A204.1 (cell line): ENCODE data around the gene RTN4.
"Not testable (repeated sequence)": the region's sequence is repeated elsewhere in the genome, so short reads cannot be mapped to it uniquely, and the experiment has no call there.

Experiments used
- FAIRE-seq: peaks from 2 replicates; lab custom pipeline; 2012; peaks lifted over from hg19 to GRCh38; lab: Jason Lieb, UNC

RTN4 gene, protein sequence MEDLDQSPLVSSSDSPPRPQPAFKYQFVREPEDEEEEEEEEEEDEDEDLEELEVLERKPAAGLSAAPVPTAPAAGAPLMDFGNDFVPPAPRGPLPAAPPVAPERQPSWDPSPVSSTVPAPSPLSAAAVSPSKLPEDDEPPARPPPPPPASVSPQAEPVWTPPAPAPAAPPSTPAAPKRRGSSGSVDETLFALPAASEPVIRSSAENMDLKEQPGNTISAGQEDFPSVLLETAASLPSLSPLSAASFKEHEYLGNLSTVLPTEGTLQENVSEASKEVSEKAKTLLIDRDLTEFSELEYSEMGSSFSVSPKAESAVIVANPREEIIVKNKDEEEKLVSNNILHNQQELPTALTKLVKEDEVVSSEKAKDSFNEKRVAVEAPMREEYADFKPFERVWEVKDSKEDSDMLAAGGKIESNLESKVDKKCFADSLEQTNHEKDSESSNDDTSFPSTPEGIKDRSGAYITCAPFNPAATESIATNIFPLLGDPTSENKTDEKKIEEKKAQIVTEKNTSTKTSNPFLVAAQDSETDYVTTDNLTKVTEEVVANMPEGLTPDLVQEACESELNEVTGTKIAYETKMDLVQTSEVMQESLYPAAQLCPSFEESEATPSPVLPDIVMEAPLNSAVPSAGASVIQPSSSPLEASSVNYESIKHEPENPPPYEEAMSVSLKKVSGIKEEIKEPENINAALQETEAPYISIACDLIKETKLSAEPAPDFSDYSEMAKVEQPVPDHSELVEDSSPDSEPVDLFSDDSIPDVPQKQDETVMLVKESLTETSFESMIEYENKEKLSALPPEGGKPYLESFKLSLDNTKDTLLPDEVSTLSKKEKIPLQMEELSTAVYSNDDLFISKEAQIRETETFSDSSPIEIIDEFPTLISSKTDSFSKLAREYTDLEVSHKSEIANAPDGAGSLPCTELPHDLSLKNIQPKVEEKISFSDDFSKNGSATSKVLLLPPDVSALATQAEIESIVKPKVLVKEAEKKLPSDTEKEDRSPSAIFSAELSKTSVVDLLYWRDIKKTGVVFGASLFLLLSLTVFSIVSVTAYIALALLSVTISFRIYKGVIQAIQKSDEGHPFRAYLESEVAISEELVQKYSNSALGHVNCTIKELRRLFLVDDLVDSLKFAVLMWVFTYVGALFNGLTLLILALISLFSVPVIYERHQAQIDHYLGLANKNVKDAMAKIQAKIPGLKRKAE

DNA sequence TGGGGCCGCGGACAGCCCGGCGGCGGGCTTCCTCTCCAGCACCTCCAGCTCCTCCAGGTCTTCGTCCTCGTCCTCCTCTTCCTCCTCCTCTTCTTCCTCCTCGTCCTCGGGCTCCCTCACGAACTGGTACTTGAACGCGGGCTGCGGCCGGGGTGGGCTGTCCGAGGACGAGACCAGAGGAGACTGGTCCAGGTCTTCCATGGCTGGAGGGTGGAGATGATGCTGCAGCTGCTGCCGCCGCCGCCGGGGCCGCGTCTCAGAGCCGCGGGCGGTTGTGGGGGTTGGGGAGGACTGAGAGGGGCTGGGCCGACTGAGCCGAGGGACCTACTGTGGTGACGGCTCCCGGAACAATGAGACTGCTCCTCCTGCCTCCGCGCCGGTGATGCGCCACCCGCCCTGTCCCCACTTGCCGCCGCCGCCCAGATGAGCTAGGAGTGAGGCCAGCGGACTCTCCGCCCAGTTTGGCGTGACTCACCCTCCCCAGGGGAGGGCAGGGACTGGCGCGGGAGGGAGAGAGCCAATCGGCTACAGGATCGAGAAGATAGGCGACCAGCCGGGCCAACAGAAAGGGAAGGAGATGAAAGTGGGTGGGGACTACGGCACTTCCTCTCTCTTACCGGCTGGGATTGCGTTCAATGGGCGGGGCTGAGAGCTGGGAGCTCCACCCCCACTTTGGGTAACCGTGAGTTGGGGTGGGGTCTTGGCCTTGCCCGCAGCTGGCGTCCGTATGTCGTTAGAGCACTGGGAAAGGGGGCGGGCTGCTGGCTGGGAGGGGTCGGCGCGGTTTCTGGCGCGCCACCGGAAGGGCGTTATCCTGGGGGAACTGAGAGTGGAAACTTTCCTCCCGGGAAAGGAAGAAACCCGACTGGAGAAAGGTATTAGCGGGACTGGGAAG lies at the start of gene RTN4:
Gene RTN4, minus strand, starts transcription at position 352 of the 895 bp plus-strand sequence. Its CDS starts 151 bp downstream, at position 201.
- FAIRE-seq = peak; percentile 97

DNA sequence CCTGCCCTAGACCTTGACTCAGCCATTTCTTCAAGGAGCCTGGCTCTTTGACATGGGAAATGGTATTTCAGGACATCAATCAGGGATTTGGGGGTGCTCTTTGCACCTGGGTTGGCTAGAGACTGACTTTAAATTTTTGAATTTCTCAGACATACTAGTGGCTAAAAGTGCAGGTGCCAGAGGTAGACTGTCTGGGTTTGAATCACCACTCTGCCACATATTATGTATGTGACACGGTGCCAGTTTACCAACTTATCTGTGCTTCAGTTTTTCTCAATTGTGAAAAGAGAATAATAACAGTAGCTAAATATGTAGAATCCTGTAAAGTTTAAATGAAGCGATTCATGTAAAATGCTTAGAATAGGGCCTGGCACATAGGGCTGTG lies 49.2 kb upstream of the RTN4 start:
- FAIRE-seq = no peak

DNA sequence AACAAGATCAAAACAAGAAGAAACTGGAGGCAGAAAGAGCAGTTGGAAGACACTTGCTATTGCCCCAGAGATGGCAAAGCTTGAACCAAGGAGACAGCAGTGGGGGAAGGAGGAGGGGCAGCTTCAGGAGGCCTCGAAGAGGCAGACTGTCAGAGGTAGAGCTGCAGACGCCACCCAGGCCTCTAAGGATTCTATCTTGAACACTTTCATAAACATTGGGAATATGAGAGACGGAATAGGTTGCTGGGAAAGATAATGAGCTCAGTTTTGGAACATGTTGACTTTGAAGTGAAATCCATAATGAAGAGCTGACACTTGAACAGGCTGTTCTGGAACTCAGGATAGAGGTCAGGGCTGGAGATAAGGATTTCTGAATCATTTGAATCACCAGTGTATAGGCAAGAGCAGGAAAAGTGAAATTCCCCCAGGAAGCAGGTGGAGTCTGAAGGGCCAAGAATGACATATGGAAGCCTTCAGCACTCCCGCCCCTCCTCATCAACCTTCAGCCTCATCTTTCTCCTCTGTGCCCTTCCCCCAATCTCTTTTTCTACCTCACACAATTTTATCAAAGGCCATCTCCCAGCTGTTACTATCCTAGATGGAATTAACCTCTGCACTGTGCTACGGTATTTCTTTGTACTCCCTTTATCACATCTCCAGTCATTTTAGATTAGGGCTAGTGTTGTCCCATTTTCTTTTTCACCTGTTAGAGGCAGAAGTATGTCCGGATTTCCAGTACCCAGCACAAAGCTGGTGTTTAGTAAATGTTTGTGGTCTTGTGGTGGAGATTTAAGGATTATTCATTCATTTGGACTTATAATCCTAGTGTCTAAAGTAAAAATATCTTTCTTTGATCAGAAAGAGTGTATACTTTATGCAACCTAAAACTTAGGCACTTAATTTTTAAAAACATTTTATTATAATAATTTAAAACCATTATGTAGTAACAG lies 47.5 kb upstream of the RTN4 start:
- FAIRE-seq = no peak

DNA sequence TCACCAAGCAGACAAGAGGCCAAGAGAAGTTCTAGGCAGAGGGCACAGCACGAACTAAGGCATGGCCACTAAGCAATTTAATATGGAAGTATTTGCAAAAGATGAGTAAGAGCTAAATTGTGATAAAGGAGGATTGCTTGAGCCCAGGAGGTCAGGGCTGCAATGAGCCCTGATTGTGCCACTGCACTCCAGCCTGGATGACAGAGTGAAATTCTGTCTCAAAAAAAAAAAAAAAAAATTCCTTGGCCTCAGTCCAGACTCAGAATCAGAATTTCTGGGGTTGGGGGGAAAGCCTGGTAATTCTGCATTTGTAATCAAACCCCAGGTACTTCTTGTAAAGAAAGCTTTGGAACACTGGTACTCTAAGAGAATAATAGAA lies 46.8 kb upstream of the RTN4 start:
- FAIRE-seq = no peak

DNA sequence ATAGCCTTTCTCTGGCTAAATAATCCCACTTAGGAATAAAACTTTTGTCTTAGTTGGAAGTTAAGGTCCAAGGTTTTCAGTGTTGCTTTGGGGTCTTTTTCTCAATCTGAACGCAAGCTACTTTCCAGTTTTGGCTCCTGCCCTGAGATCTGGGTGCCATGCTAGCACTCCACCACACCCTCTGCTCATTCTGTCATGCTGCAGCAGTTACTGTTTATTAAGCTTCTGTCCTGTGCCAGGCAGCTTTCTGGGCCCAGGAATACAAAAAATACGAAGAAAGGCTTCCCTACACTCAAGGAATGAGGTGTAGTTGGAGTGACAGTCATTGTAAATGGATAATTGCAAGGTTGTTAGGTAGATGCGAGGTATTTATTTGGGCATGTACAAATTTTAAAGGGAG lies 46.3 kb upstream of the RTN4 start:
- no peak for FAIRE-seq

DNA sequence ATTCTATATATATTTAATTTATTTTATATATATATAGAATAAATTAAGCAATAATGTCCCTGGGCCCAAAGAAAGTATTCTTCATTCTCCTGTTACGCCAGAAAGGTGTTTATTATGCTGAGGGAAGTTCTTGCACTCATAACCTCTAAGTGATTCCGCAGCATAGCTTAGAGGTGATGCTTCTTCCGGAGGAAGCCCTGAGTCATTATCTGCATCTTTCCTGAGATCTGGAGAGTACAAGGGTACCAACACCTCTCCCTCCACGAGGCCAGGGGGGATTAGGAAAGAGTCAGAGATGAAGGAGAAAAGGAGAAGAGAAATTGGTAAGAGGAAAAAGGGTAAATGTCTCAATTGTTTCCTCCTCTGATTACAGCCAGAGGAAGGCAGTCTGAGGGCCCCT lies 43.1 kb upstream of the RTN4 start:
- no peak for FAIRE-seq

DNA sequence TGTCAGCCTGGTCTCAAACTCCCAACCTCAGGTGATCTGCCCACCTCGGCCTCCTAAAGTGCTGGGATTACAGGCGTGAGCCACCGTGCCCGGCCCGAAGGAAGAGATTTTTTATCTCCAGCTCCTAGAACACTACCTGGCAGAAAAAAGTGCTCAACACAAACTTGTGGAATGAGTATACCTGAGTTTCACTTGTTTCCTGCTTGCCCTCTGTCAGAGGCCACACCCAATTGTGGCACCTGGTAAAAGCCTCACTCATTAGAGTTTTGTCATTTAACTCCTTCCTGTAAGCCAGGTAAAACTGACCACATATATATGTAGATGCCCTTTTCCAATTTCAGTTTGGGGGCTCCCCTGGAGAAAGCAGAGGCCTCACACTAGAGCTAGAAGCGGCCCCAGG lies 42.2 kb upstream of the RTN4 start:
- no peak for FAIRE-seq

DNA sequence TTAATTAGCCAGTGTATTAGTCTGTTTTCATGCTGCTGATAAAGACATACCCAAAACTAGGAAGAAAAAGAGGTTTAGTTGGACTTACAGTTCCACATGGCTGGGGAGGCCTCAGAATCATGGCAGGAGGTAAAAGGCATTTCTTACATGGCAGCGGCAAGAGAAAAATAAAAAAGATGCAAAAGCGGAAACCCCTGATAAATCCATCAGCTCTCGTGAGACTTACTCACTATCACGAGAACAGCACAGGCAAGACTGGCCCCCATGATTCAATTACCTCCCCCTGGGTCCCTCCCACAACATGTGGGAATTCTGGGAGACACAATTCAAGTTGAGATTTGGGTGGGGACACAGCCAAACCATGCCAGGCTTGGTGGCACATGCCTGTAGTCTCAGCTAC lies 41.4 kb upstream of the RTN4 start:
- FAIRE-seq = not testable (repeated sequence)

DNA sequence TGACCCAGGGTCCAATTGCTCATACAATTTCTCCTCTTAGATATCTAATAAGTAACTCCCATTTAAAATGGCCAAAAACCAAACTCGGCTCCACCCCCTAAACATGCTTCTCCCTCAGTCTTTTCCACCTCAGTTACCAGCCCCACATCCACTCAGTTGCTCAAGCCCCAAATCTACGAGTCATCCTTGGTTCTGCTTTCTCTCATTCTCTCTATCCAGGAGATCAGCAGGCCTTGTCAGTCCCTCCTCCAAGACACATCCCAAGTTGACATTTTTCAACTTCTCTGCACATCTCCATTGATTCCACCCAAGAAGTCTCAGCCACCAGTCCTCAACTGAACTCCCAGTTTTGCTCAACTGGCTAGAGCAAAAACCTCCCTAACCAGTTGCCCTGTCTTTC lies 40.5 kb upstream of the RTN4 start:
- no peak for FAIRE-seq

DNA sequence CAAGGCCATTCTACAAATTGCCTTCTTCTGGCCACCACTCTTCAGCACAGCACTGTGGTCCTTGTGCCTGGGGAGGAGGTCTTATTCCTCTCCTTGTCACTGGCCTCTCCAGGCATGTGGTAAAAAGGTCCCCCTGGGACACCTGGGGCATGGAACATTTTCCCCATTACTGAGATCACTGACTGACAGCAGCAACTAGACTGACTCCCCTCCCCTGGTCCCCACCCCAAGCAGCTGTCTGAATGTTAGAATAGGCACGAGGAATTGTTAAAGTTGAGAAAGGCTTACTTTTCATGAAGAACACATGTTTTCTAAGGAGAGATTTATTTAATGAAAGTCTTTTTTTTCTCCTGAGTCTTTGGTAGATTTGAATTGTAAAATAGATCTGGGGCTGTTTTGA lies 39.5 kb upstream of the RTN4 start:
- no peak for FAIRE-seq

DNA sequence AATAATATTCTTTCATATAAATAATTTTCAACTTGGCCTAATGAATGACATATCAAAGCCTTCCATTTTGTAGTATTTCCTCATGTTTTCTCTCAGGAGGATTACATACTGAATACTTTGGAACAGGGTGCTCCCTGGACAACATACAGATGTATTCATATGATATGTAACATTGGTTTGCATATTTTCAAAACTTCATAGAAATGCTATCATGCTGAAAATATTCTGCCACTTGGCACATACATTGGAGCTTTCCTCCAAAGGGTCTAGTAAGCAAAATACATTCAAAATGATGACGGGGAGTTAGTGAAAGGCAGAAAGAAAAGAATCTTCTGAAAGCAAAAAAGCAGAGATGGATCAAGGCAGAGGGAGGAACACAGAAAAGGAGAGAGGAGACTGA lies 38.1 kb upstream of the RTN4 start:
- no peak for FAIRE-seq

DNA sequence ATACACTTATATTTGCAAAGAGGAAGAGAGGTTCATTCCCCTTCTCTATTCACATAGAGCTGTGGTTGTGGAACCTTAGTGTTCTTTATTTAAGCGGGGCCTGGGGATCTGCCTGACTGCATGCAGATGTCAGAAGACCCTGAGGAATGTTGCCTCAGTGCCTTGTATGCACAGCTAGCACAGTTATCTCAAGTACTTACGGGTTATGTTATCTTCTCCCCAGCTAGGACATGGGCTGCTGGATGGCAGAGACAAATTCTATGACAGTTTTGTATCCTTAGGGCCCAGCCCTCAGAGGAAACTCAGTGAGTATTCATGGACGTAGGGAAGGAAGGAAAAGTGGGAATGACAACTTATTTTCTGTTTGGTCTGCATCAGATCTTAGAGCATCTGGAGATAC lies 37.7 kb upstream of the RTN4 start:
- FAIRE-seq = no peak

DNA sequence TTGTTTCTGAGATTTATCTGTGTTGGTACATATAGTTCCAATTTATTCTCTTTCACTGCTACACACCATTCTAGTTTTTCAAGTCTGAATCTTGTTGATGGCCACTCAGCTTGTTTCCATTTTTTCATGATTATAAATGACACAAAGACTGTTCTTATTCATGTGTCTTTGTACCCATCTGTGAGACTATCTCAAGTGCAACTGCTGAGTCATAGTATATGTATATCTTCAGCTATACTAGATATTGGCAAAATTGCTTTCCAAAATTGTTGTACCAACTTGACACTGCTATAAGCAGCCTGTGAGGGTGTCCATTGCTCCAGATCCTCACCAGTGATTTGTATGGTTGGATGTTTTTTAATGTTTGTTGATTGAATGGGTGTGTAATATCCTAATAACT lies 37.2 kb upstream of the RTN4 start:
- FAIRE-seq = no peak

DNA sequence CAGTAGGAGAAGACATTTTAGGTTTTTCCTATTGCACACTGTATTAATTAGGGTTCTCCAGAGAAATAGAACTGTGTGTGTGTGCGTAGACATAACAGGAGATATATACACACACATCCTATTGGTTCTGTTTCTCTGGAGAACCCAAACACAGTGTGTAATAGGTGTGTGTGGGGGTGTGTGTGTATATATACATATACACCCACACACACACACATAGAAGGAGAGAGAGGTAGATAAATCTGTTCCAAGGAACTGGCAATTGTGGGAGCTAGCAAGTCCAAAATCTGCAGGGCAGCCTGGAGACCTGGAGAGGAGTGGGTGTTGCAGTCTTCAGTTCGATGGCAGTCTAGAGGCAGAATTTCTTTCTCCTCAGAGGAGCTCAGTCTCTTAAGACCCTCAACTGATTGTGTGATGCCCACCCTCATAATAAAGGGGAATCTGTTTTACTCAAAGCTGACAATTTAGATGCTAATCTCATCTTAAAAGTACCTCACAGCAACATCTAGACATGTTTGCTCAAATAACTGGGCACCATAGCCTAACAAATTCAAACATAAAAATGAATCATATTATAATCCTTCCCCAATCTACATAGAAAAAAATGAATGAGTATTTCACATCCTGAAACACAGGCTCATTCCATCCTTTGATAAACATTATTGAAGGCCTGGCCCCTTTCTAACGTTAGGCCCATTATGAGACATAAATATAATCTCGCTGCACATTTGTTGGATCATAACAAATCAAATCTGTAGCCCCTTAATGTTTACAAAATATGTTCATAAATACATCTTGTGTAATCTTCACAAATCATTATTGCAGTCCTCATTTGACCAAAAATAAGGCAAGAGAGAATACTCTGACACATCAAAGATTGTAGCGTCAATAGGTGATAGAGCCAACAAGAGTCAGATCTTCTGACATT lies 35.1 kb upstream of the RTN4 start:
- FAIRE-seq = no peak

DNA sequence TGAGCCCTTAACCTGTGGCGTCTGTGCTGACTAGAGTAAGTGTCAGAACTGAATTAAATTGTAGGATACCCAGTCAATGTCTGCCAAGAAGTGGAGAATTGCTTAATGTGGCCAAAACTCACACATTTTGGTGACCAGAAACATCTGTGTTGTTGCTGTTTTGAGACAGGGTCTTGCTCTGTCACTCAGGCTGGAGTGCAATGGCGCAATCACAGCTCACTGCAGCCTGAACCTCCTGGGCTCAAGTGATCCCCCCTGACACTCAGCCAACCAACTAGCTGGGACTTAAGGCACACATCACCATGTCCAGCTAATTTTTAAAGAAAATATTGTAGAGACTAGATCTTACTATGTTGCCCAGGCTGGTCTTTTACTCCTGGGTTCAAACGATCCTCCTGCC lies 34.4 kb upstream of the RTN4 start:
- FAIRE-seq = no peak

DNA sequence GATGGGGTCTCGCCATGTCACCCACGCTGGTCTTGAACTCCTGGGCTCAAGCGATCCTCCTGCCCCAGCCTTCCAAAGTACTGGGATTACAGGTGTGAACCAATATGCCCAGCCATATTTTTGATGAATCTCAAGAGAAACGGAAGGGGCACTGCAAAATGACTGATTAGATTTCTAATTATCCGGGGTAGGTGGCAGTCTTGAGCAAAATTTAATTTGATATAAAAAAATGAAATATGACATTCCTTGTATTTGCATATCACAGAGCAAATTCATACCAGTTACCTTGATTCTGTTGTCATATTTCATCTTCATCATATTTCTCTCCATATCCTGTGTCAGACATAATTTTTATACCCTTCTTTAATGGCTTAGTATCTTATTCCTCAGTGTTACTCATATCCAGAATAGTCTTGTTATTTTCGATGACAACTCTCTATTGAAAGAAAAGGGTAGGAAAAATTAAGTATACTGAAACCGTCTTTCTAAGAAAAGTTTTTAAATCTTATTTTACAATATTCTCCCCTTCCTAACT lies 30.0 kb upstream of the RTN4 start:
- no peak for FAIRE-seq

DNA sequence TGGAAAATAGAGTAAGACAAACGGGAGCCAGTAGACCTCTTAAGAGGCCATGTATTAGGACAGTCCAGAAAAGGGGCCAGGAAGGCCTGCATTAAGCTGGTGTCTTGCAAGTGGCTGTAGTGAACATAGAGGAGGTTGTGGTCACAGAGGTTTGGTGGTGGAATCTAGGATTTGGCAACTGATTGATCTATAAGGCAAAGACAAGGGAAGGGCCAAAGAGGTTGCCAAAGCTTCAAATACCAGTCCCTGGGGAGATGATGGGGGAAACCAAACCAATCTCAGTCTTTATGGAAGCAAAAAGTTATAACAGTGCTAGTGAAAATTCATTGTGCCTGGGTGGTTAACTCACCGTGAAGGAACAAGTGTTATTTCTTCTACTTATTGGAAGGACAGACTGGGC lies 28.7 kb upstream of the RTN4 start:
- no peak for FAIRE-seq

DNA sequence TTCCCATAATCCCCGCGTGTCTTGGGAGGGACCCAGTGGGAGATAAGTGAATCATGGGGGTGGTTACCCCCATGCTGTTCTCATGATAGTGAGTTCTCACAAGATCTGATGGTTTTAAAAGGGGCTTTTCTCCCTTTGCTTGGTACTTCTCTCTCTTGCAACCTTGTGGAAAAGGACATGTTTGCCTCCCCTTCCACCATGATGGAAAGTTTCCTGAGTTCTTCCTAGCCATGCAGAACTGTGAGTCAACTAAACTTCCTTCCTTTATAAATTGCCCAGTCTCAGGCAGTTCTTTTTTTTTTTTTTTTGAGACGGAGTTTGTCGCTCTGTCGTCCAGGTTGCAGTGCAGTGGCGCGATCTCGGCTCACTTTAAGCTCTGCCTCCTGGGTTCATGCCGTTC lies 26.5 kb upstream of the RTN4 start:
- FAIRE-seq = no peak

DNA sequence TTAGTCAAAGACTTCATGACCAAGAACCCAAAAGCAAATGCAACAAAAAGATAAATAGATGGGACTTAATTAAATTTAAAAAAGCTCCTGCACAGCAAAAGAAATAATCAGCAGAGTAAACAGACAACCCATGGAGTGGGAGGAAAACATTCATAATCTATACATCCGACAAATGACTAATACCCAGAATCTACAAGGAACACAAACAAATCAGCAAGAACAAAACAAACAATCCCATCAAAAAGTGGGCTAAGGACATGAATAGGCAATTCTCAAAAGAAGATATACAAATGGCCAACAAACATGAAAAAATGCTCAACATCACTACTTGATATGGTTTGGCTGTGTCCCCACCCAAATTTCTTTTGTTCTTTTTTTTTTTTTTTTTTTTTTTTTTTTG lies 25.8 kb upstream of the RTN4 start:
- not testable (repeated sequence) for FAIRE-seq
